ENCODE data around the gene SOCS6. TPM values are rescaled to one million over a fixed set of nuclear protein-coding genes. Genes with fewer than 3 reads are reported as not detected.
A peak's percentile ranks its signal among the peaks of the same experiment; 100 is the strongest.

The SOCS6 gene
- total and polyA plus RNA-seq, 2 of the 13 experiments (the other 11 are each of a cell fraction or from before 2014, with no cell fraction given), result 18.6 to 38.3 TPM

- TF ChIP-seq, protein P1, sequence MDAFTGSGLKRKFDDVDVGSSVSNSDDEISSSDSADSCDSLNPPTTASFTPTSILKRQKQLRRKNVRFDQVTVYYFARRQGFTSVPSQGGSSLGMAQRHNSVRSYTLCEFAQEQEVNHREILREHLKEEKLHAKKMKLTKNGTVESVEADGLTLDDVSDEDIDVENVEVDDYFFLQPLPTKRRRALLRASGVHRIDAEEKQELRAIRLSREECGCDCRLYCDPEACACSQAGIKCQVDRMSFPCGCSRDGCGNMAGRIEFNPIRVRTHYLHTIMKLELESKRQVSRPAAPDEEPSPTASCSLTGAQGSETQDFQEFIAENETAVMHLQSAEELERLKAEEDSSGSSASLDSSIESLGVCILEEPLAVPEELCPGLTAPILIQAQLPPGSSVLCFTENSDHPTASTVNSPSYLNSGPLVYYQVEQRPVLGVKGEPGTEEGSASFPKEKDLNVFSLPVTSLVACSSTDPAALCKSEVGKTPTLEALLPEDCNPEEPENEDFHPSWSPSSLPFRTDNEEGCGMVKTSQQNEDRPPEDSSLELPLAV (CRISPR knock-in tag; conservative IDR thresholded peaks at IDR 0.05; ENCODE audit: low read depth), result no peak
- no peak for TF ChIP-seq ZMYM4 (CRISPR knock-in tag; IDR thresholded peaks at IDR 0.05)
- TF ChIP-seq THAP7 (CRISPR knock-in tag; IDR thresholded peaks at IDR 0.05), result no peak
- peak; percentile 55 for TF ChIP-seq HNF4A (CRISPR knock-in tag; IDR thresholded peaks at IDR 0.05)
- TF ChIP-seq RBM22 (optimal IDR thresholded peaks at IDR 0.05; ENCODE audit: low read length), result no peak
- no peak for TF ChIP-seq ETV5 (CRISPR knock-in tag; IDR thresholded peaks at IDR 0.05; ENCODE audit: borderline replicate concordance)
- TF ChIP-seq TCF7L2 (IDR thresholded peaks at IDR 0.05; ENCODE audit: low read depth, low read length), result no peak
- TF ChIP-seq ZNF670 (CRISPR knock-in tag; IDR thresholded peaks at IDR 0.05; ENCODE audit: borderline replicate concordance), result no peak
- TF ChIP-seq HOMEZ (CRISPR knock-in tag; IDR thresholded peaks at IDR 0.05; ENCODE audit: low read depth), result no peak
- TF ChIP-seq, protein P2, sequence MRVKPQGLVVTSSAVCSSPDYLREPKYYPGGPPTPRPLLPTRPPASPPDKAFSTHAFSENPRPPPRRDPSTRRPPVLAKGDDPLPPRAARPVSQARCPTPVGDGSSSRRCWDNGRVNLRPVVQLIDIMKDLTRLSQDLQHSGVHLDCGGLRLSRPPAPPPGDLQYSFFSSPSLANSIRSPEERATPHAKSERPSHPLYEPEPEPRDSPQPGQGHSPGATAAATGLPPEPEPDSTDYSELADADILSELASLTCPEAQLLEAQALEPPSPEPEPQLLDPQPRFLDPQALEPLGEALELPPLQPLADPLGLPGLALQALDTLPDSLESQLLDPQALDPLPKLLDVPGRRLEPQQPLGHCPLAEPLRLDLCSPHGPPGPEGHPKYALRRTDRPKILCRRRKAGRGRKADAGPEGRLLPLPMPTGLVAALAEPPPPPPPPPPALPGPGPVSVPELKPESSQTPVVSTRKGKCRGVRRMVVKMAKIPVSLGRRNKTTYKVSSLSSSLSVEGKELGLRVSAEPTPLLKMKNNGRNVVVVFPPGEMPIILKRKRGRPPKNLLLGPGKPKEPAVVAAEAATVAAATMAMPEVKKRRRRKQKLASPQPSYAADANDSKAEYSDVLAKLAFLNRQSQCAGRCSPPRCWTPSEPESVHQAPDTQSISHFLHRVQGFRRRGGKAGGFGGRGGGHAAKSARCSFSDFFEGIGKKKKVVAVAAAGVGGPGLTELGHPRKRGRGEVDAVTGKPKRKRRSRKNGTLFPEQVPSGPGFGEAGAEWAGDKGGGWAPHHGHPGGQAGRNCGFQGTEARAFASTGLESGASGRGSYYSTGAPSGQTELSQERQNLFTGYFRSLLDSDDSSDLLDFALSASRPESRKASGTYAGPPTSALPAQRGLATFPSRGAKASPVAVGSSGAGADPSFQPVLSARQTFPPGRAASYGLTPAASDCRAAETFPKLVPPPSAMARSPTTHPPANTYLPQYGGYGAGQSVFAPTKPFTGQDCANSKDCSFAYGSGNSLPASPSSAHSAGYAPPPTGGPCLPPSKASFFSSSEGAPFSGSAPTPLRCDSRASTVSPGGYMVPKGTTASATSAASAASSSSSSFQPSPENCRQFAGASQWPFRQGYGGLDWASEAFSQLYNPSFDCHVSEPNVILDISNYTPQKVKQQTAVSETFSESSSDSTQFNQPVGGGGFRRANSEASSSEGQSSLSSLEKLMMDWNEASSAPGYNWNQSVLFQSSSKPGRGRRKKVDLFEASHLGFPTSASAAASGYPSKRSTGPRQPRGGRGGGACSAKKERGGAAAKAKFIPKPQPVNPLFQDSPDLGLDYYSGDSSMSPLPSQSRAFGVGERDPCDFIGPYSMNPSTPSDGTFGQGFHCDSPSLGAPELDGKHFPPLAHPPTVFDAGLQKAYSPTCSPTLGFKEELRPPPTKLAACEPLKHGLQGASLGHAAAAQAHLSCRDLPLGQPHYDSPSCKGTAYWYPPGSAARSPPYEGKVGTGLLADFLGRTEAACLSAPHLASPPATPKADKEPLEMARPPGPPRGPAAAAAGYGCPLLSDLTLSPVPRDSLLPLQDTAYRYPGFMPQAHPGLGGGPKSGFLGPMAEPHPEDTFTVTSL (CRISPR knock-in tag; IDR thresholded peaks at IDR 0.05; ENCODE audit: borderline replicate concordance), result no peak
- no peak for TF ChIP-seq ZNF83 (CRISPR knock-in tag; IDR thresholded peaks at IDR 0.05; ENCODE audit: borderline replicate concordance)
- TF ChIP-seq MYC (CRISPR knock-in tag; IDR thresholded peaks at IDR 0.05; ENCODE audit: borderline replicate concordance), result peak; percentile 50; the same call in 1 of the 2 replicates
- TF ChIP-seq SAP130 (CRISPR knock-in tag; IDR thresholded peaks at IDR 0.05; ENCODE audit: low read depth), result peak; percentile 64
- no peak for TF ChIP-seq TP53 (CRISPR knock-in tag; conservative IDR thresholded peaks at IDR 0.05)
- TF ChIP-seq ZEB1 (IDR thresholded peaks at IDR 0.05; ENCODE audit: insufficient replicate concordance, low read depth), result no peak
- TF ChIP-seq ZNF496 (CRISPR knock-in tag; IDR thresholded peaks at IDR 0.05; ENCODE audit: insufficient replicate concordance), result no peak
- TF ChIP-seq ZNF660 (CRISPR knock-in tag; IDR thresholded peaks at IDR 0.05; ENCODE audit: borderline replicate concordance, low read depth), result no peak
Measured at GRCh38 chr18:70290482-70291294, 1.8 kb downstream of the SOCS6 start (continued).

Data from HepG2 (cell line).